ENCODE results near the gene UNG.

GRCh38 chr12:109052097-109052413 is 45.3 kb upstream of the UNG start:
- TF ChIP-seq CTCF (IDR thresholded peaks at IDR 0.05) (no peak), POLR2A (IDR thresholded peaks at IDR 0.05) (no peak)

All from ovary (tissue), 3 donors.